GM18868 (cell line): Measurements from ENCODE around the gene BTBD17.
"Not testable (repeated sequence)": the region's sequence is repeated elsewhere in the genome, so short reads cannot be mapped to it uniquely, and the experiment has no call there.

Experiments
- ATAC-seq: cut with Tn5 transposase; IDR thresholded peaks from one replicate; pipeline ENCODE4 v1.9.1; 2021; ENCODE audit warnings: mild to moderate bottlenecking, moderate library complexity; ENCODE audit not compliant: unreplicated experiment

The BTBD17 gene, protein sequence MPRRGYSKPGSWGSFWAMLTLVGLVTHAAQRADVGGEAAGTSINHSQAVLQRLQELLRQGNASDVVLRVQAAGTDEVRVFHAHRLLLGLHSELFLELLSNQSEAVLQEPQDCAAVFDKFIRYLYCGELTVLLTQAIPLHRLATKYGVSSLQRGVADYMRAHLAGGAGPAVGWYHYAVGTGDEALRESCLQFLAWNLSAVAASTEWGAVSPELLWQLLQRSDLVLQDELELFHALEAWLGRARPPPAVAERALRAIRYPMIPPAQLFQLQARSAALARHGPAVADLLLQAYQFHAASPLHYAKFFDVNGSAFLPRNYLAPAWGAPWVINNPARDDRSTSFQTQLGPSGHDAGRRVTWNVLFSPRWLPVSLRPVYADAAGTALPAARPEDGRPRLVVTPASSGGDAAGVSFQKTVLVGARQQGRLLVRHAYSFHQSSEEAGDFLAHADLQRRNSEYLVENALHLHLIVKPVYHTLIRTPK

DNA sequence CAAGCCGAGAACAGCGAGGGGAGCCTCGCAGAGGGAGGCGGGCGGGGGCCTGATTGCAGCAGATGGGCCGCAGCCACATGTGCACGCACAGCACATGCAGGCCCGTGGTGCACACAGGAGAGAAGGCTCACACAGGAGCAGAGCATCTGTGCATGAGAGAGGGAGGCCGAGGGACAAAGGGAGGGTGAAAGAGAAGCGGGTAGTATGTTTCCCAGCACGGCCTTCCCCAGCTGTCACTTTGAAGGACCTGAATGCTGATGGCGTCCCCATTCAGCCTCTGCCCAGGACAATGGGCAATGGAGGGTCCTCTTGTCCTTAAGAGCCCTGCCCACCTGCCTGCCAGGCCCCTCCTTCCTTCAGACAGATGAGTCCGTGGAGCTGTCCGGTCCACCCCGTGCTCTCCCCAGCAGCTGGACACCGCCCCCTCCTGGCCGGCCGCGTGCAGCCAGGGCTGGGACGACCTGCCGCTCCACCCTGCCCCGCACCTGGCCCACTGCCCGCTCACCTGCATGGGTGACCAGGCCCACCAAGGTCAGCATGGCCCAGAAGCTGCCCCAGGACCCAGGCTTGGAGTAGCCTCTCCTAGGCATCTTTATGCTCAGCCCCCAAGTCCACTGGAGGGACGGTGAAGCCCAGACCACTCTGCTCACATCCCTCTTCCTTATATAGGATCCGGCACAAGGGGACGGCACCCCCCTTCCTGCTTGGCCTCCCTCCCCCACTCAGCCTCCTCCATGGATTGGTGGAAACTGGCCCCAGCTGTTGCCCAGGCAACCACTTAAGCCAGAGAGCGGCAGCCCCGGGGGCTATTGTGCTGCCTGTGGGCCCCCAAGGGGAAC, at the start of gene BTBD17:
TSS of gene BTBD17 (minus strand) at position 639 of the 839 bp plus-strand sequence. CDS start at position 590, 49 bp downstream.
- no peak for ATAC-seq

DNA sequence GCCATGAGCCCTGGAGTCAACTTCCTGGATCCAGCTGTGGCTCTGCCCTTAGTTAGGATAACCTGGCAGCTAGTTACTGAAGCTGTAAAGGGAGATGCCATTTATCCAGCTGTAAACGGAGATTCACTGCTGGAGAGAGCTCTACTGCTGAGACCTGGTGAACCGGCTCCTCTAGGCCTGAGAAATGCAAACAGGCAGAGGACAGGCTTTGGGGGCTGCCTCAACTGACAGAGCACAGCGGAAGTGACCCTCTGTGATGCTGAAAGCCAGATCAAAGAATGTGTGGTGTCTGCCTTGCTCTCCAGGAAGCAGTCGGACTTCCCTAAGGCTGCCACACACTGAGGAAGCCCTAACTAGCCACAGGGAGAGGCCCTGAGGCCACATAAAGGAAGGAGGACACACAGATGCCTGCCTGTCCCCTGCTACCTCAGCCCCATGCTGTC, 48.4 kb upstream of the BTBD17 start:
- ATAC-seq, result no peak

DNA sequence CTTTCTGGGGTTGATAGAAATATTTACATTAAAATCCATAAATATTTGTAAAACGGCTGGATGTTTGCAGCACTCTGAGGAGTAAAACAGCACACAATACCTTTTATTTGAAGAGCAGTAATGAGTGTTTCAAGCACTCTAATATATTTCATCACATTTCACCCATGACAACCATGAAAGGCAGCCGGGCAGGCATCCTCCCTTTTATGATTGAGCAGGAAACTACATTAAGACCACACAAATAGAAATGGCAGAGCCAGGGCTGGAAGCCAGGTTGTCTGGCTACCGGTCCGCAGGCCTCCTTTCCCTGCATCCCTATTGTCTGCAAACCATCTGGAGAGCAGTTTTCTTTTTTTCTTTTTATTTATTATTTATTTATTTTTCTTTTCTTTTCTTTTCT, 47.1 kb upstream of the BTBD17 start:
- no peak for ATAC-seq

- no peak for ATAC-seq
These were observed 46.6 kb upstream of the BTBD17 start for GRCh38 chr17:74408262-74408661.

DNA sequence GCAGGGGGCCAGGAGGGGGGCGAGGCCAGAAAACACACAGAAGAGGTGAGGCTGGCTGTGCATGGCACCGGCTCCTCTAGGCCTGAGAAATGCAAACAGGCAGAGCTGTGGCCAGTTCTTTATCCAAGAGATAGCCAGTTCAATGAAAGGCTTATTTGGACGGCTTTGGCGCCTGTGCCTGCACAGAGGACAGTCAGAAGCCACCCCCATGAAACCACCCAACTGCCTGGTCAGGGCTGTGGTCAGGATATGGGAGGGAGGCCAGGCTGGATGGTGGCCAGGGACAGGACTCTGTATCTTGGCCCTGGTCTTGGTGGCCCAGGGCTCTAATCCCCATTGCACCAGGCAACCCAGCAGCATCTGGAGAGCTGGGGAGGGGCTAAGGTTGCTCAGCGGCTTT, 45.7 kb upstream of the BTBD17 start:
- ATAC-seq, result no peak

DNA sequence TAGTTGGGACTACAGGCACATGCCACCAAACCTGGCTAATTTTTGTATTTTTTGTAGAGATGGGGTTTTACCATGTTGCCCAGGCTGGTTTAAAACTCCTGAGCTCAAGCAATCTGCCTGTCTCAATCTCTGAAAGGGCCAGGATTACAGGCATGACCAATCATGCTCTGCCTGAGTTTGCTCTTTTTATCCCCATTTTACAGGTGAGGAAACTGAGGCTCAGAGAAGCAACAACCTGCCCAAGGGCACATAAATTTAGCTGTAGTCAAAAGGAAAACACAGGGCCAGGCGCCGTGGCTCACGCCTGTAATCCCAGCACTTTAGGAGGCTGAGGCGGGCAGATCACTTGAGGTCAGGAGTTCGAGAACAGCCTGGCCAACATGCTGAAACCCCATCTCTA, 43.6 kb upstream of the BTBD17 start:
- ATAC-seq, result not testable (repeated sequence)

- no peak for ATAC-seq
These were observed 43.1 kb upstream of the BTBD17 start for GRCh38 chr17:74404789-74405188.

- no peak for ATAC-seq
These were observed 42.5 kb upstream of the BTBD17 start for GRCh38 chr17:74404218-74404617.

DNA sequence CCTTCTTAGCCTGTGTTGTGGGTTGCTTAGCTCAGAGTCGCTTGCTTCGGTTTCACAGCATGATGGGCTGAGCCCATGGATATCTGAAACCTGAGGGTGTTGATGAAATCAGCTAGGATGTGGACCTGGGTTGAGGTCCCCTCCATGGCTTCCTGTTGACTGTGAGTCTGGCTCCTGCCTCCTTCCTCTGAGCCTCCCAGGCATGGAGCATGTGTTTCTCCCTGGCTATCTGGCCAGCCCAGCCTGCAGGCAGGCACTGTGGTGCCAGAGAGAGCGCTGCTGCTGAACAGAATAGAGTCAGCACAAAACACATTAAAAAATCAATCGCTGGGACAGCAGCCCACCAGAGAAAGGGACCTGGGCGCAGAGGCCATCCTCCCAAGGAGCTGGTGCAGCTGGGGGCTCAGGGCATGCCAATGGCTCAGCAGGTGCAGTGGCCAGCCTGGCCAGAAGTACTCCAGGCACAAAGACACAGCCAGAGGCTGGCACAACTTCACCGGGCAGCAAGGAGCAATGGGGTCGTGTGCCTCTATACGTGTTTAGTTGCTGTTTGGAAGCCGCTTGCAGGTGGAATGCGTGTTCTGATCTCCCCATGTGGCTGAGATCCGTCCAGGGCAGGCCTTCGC, 42.0 kb upstream of the BTBD17 start:
- no peak for ATAC-seq

GRCh38 chr17:74402048-74402447, 40.4 kb upstream of the BTBD17 start:
- ATAC-seq, result no peak

- ATAC-seq, result no peak
These were observed 34.9 kb upstream of the BTBD17 start for GRCh38 chr17:74396567-74396966.

- no peak for ATAC-seq
These were observed 33.3 kb upstream of the BTBD17 start for GRCh38 chr17:74394977-74395376.

GRCh38 chr17:74394275-74394950, 32.7 kb upstream of the BTBD17 start:
- ATAC-seq, result no peak

DNA sequence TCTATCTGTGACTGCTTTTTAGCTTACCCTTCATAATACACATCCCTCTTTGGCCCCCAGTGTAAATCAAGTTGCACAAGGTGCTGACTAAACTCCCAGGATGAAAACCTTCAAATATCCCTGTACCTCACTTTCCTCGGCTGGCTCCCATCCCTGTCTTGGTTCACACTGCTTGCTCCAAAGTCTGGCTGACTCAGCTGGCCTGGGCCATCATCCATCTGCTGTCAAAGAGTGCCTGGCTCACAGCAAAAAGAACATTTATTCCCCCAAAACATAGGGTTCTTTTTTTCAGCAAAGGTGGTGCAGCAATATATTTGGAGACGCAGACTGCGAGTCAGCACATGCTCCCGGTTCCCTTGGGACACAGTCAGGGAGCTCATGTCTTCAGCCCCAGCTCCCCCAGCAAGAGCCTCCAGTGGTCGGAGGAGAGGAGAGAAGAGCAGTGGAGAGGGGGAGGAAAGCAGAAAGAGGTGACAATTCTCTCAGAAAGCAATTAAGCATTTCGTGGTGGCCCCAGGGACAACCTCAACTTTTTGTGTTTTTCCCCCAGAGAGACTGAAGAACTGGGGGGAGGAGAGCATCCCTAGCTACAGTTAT, 31.8 kb upstream of the BTBD17 start:
- no peak for ATAC-seq

DNA sequence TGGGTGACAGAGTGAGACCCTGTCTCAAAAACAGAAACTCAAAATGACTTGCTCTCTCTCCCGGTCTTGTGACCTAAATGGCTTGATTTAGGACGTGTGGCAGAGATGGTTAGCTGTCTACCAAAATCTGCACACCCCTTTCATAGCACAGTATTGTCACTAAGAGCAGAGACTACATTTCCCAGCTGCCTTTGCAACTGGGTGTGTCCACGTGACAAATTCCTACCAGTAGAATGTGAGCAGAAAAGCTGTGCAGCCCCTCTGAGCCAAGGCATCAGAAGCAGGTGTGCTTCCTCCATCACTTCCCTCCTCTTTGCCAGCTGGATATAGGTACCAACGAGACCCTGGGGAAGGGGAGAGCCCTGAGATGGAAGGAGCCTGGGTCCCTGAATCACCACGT, 31.2 kb upstream of the BTBD17 start:
- no peak for ATAC-seq

- no peak for ATAC-seq
These were observed 30.1 kb upstream of the BTBD17 start for GRCh38 chr17:74391771-74392170.

DNA sequence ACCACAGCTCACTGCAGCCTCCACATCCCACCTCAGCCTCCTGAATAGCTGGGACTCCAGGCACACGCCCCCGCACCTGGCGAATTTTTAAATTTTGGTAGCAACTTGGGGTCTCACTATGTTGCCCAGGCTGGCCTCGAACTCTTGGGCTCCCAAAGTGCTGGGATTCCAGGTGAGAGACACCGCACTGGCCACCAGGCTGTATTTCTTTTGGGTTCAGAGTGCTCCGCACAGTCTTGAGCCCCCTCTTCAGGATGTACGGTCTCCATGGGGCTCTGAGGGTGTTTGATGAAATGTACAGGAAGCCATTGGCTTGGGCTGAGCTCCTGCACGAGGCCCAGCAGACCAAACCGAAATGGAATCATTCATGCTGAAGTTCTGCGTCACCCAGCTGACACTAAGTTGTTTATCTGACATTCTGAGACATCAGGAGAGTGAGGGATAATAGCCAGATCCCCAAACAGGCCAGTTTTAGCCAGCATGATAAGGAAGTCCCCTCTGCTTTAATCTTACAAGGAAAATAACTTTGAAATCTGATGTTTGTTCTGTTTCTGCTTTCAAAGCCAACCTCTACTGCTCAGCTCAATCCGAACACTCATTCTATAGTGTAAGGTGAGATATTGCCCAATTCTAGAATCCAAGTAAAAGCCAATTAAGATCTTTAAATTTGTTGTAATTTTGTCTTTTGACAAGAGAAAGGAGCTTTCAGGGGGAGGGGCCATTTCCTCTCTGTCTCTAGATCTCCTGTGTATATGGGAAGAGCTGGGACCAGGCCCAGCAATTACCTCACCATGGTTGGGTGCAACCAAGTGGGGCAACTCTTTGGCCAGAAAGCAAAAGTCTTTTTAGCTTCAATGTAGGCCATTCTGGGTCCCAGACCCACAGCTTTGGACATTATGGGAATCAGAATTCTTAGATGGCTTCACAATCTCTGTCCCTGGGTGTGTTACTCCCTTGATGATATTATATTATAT, 29.3 kb upstream of the BTBD17 start:
- ATAC-seq, result no peak

DNA sequence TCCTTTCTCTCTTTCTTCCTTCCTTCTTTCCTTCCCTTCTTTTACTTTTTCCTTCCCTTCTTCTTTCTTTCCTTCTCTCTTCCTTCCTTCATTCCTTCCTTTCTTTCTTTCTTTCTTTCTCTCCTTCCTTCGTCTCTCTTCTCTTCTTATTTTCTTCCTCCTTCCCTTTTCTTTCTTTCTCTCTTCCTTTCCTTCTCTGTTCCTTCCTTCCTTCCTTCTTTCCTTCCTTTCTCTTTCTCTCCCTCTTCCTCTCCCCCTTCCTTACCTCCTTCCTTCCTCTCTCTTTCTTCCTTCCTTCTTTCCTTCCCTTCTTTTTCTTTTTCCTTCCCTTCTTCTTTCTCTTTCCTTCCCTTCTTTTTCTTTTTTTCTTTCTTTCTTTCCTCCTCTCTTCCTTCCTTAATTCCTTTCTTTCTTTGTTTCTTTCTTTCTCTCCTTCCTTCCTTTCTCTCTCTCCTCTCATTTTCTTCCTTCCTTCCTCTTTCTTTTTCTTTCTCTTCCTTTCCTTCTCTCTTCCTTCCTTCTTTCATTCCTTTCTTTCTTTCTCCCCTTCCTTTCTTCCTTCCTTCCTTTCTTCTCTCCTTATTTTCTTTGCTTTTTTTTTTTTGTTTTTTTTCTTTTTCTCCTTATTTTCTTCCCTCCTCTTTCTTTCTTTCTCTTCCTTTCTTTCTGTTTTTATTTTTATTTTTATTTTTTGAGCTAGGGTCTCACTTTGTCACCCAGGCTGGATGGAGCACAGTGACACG, 28.4 kb upstream of the BTBD17 start:
- no peak for ATAC-seq
